MM.1S (cell line): ENCODE measurements around the gene ACER2.

Experiments
- DNase-seq: peaks from one replicate; pipeline ENCODE4 v3.0.0-alpha.2; 2015
- H2AFZ ChIP-seq: fragments of 300-600 bp; sonication (generic); 2 replicates; pipeline ENCODE4 v1.6.0; 2016; ENCODE audit warnings: antibody characterized with exemption, low read length
- H3F3A ChIP-seq: fragments of 300-600 bp; sonication (generic); 2 replicates; pipeline ENCODE4 v1.6.1; 2016; ENCODE audit warnings: mild to moderate bottlenecking, antibody characterized with exemption, low read length, moderate library complexity, mixed read lengths; ENCODE audit not compliant: insufficient read depth
- H3K27ac ChIP-seq: fragments of 300-600 bp; sonication (generic); 2 replicates; pipeline ENCODE4 v1.5.1; 2016; ENCODE audit warnings: mild to moderate bottlenecking, low read length
- H3K27me3 ChIP-seq: fragments of 300-600 bp; sonication (generic); replicated peaks from 2 replicates; pipeline ENCODE4 v1.6.0; 2016; ENCODE audit warnings: low read length; ENCODE audit not compliant: insufficient read depth
- H3K36me3 ChIP-seq: fragments of 300-600 bp; sonication (generic); replicated peaks from 2 replicates; pipeline ENCODE4 v1.6.1; 2016; ENCODE audit warnings: mild to moderate bottlenecking, low read length, mixed read lengths; ENCODE audit not compliant: insufficient read depth
- H3K4me1 ChIP-seq: fragments of 300-600 bp; sonication (generic); 2 replicates; pipeline ENCODE4 v1.6.1; 2016; ENCODE audit warnings: low read length, mixed read lengths
- H3K4me2 ChIP-seq: fragments of 300-600 bp; sonication (generic); 2 replicates; pipeline ENCODE4 v1.6.0; 2016; ENCODE audit warnings: low read depth, low read length
- H3K4me3 ChIP-seq: fragments of 300-600 bp; sonication (generic); 2 replicates; pipeline ENCODE4 v1.5.1; 2016; ENCODE audit warnings: low read length, mixed read lengths
- H3K79me2 ChIP-seq: fragments of 300-600 bp; sonication (generic); 2 replicates; pipeline ENCODE4 v1.6.1; 2016; ENCODE audit warnings: mixed run types, low read length, mixed read lengths
- H3K9ac ChIP-seq: fragments of 300-600 bp; sonication (generic); 2 replicates; pipeline ENCODE4 v1.6.1; 2016; ENCODE audit warnings: low read length, mixed read lengths
- H3K9me2 ChIP-seq: fragments of 300-600 bp; sonication (generic); replicated peaks from 2 replicates; pipeline ENCODE4 v1.6.1; 2016; ENCODE audit warnings: mild to moderate bottlenecking, low read length, mixed read lengths; ENCODE audit not compliant: insufficient read depth
- H3K9me3 ChIP-seq: fragments of 300-600 bp; sonication (generic); replicated peaks from 2 replicates; pipeline ENCODE4 v1.6.1; 2016; ENCODE audit warnings: mild to moderate bottlenecking, low read length, mixed read lengths; ENCODE audit not compliant: insufficient read depth
- H4K20me1 ChIP-seq: fragments of 300-600 bp; sonication (generic); 2 replicates; pipeline ENCODE4 v1.6.1; 2016; ENCODE audit warnings: mild to moderate bottlenecking, low read length, moderate library complexity, mixed read lengths; ENCODE audit not compliant: insufficient read depth
- CTCF ChIP-seq: fragments of 300-600 bp; sonication (generic); IDR thresholded peaks from 2 replicates; pipeline ENCODE4 v1.5.1; 2016; ENCODE audit warnings: antibody characterized with exemption, low read length, mixed read lengths
- EZH2 ChIP-seq: fragments of 300-600 bp; sonication (generic); optimal IDR thresholded peaks from 2 replicates; pipeline ENCODE3; 2017; ENCODE audit warnings: low read depth, mild to moderate bottlenecking, antibody characterized with exemption, low read length, mixed read lengths
- EZH2phosphoT487 ChIP-seq: fragments of 300-600 bp; sonication (generic); IDR thresholded peaks from 2 replicates; pipeline ENCODE4 v1.6.1; 2018; ENCODE audit warnings: antibody characterized with exemption, low read length

Gene ACER2

GRCh38 chr9:19495186-19496028, 86.6 kb downstream of the ACER2 start:
- H3K36me3 ChIP-seq: no peaks in the 10 kb centered on the region
- TF ChIP-seq EZH2phosphoT487: no peak
- no peak overlapping the region for H3K27ac ChIP-seq
- no peak overlapping the region for H2AFZ ChIP-seq
- H3K79me2 ChIP-seq: no peaks in the 10 kb centered on the region
- H3K27me3 ChIP-seq: no peaks in the 10 kb centered on the region
- no peak for DNase-seq
- no peaks in the 10 kb centered on the region for H4K20me1 ChIP-seq
- no peak overlapping the region for H3K4me2 ChIP-seq
- H3K9me2 ChIP-seq: no peaks in the 10 kb centered on the region
- H3K4me3 ChIP-seq: no peak overlapping the region
- H3K9ac ChIP-seq: no peak overlapping the region
- H3K9me3 ChIP-seq: no peaks in the 10 kb centered on the region
- H3F3A ChIP-seq: no peaks in the 10 kb centered on the region
- no peaks in the 10 kb centered on the region for H3K4me1 ChIP-seq

DNA sequence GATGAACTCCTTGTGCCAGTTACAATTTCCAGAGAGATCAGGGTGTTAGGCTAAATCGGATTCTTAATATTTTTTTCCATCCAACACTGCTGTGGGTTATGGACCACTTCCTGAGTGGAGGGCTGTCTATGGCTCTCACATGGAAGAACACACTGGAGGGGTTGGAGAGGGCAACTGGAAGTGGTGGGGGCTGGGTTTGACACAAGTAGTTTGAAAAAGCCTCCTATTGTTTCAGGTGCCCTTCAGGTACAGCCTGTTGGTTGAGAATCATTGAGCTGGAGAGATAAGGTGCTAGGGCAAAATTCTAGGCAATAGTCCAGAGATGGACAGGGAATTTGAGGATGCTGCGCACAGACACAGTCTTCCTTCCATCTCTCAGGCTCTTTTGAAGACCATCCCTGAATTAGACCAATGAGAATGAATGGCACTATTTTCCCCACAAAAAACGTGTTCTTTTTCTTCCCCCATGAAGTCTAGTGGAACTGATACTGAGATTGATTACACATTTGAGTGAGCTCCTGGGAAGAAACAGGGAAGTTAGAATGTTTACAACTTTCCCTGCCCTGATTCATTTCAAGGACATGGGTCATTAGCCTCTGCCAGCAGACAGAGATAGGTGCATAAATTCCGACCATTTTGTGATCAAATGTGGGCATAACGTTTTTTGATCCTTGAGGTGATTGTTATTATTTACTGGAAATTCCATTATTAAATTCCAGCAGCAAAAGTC, 87.7 kb downstream of the ACER2 start:
- TF ChIP-seq EZH2: no peak
- TF ChIP-seq EZH2phosphoT487: no peak
- TF ChIP-seq CTCF: no peak
- Histone ChIP-seq H3K79me2 (no peaks in the 10 kb centered on the region), H2AFZ (no peak overlapping the region), H3K9me2 (no peaks in the 10 kb centered on the region), H3K27ac (no peak overlapping the region), H3F3A (no peaks in the 10 kb centered on the region), H3K4me2 (no peak overlapping the region), H3K36me3 (no peaks in the 10 kb centered on the region), H3K4me3 (no peak overlapping the region), H4K20me1 (no peaks in the 10 kb centered on the region), H3K9me3 (no peaks in the 10 kb centered on the region), H3K27me3 (no peaks in the 10 kb centered on the region), H3K9ac (no peak overlapping the region), H3K4me1 (no peaks in the 10 kb centered on the region)
- no peak for DNase-seq

DNA sequence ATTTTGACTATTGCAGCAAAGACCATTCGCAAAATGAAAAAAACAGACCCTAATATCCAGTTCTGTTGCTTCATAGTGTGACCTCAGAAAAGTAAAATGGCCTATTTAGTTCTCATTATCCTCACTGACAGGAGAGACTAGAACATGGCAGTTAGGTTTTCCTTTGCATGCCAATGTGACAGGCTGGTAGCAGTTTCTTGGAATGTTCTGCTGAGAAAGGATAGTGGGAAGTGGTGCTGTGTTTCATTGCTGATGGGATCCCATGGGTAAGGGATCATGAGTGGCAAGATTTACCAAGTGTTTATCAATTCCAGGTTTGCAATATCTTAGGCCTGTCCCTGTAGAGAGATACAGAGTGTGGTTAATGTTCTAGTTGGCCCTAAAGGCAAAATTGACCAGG, 88.5 kb downstream of the ACER2 start:
- TF ChIP-seq CTCF (no peak), EZH2 (no peak), EZH2phosphoT487 (no peak)
- H3K4me3 ChIP-seq: no peak overlapping the region
- no peak overlapping the region for H3K27ac ChIP-seq
- no peak overlapping the region for H3K4me2 ChIP-seq
- H3K4me1 ChIP-seq: no peaks in the 10 kb centered on the region
- no peak for DNase-seq
- no peaks in the 10 kb centered on the region for H3K9me2 ChIP-seq
- no peak overlapping the region for H3K9ac ChIP-seq
- H4K20me1 ChIP-seq: no peaks in the 10 kb centered on the region
- H3K79me2 ChIP-seq: no peaks in the 10 kb centered on the region
- no peaks in the 10 kb centered on the region for H3F3A ChIP-seq
- H3K9me3 ChIP-seq: no peaks in the 10 kb centered on the region
- no peak overlapping the region for H2AFZ ChIP-seq
- H3K27me3 ChIP-seq: no peaks in the 10 kb centered on the region
- no peaks in the 10 kb centered on the region for H3K36me3 ChIP-seq

DNA sequence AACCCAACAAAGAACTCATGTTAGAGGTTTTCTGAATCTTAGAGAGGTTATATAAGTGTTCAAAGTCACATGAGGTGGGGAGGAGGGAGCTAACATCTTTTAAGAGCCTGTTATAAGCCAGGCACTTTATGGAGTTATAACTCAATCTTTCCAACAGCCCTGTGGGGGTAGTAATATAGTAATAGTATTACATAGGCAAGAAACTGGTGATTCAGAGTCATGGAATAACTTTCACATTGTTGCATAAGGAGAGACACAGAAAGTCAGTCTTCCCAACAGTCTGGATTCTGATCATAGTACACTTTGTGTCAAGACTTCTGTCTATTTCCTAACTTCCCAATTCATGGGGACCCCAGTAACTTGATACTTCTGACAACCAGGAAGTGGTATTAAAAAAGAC, 89.2 kb downstream of the ACER2 start:
- no peaks in the 10 kb centered on the region for H3K79me2 ChIP-seq
- no peak overlapping the region for H3K4me3 ChIP-seq
- no peak overlapping the region for H3K9ac ChIP-seq
- no peaks in the 10 kb centered on the region for H3F3A ChIP-seq
- TF ChIP-seq EZH2phosphoT487 (no peak), EZH2 (no peak), CTCF (no peak)
- H2AFZ ChIP-seq: no peak overlapping the region
- no peak for DNase-seq
- no peaks in the 10 kb centered on the region for H3K9me2 ChIP-seq
- no peaks in the 10 kb centered on the region for H4K20me1 ChIP-seq
- no peaks in the 10 kb centered on the region for H3K36me3 ChIP-seq
- H3K4me1 ChIP-seq: no peaks in the 10 kb centered on the region
- H3K27me3 ChIP-seq: no peaks in the 10 kb centered on the region
- H3K27ac ChIP-seq: no peak overlapping the region
- no peak overlapping the region for H3K4me2 ChIP-seq
- H3K9me3 ChIP-seq: no peaks in the 10 kb centered on the region
